IMR-90 (cell line): Measurements from ENCODE around the gene AK2. TPM values are rescaled to one million over a fixed set of nuclear protein-coding genes. Genes with fewer than 3 reads are reported as not detected.

Experiments used
- ATAC-seq: fragments of 200-7000 bp; cut with Tn5 transposase; 2 replicates; pipeline ENCODE4 v1.9.1; 2020; ENCODE audit warnings: low read depth, mild to moderate bottlenecking, moderate library complexity
- BruUV-seq: library from RNA; stranded (reverse); fragments of 400-500 nt; replicated peaks from 2 replicates; lab custom pipeline; 2021; lab: Mats Ljungman, UMichigan
- CTCF ChIA-PET: fragments of 300-600 bp; formaldehyde crosslinking; extraction: SDS; loops from one replicate; lab custom pipeline; 2021; ENCODE audit warnings: antibody characterized with exemption; lab: Yijun Ruan, JAX
- POLR2A ChIA-PET: fragments of 300-600 bp; sonication (Branson Sonifier 250); formaldehyde crosslinking; loops from one replicate; lab custom pipeline; 2022; ENCODE audit warnings: antibody characterized with exemption; ENCODE audit not compliant: unreplicated experiment; lab: Charles Lee
- DNase-seq: peaks from one replicate; pipeline ENCODE4 v3.0.0; 2013
- H2AFZ ChIP-seq: replicated peaks from 2 replicates; pipeline ENCODE3; 2013; ENCODE audit warnings: low read length, mild to moderate bottlenecking; ENCODE audit not compliant: poor library complexity
- H2AK5ac ChIP-seq: 2 replicates; pipeline ENCODE4 v1.6.1; 2013; ENCODE audit warnings: low read depth, low read length, inconsistent platforms
- H2AK9ac ChIP-seq: replicated peaks from 2 replicates; pipeline ENCODE3; 2013; ENCODE audit warnings: mild to moderate bottlenecking, low read depth, low read length, moderate library complexity; ENCODE audit not compliant: poor library complexity
- H2BK120ac ChIP-seq: 2 replicates; pipeline ENCODE4 v1.6.1; 2013; ENCODE audit warnings: low read depth, low read length, inconsistent platforms
- H2BK15ac ChIP-seq: 3 replicates; pipeline ENCODE4 v1.6.1; 2013; ENCODE audit warnings: low read depth, low read length, inconsistent platforms
- H2BK20ac ChIP-seq: 2 replicates; pipeline ENCODE4 v1.6.1; 2013; ENCODE audit warnings: low read depth, mild to moderate bottlenecking, inconsistent platforms, low read length, moderate library complexity
- H2BK5ac ChIP-seq: 2 replicates; pipeline ENCODE4 v1.6.1; 2013; ENCODE audit warnings: mild to moderate bottlenecking, low read depth, low read length, inconsistent platforms; ENCODE audit not compliant: poor library complexity, severe bottlenecking
- H3K14ac ChIP-seq: replicated peaks from 2 replicates; pipeline ENCODE4 v1.6.1; 2013; ENCODE audit warnings: low read depth, low read length, inconsistent platforms
- H3K18ac ChIP-seq: 2 replicates; pipeline ENCODE4 v1.6.1; 2013; ENCODE audit warnings: low read depth, low read length, control low read depth
- H3K23ac ChIP-seq: 2 replicates; pipeline ENCODE4 v1.6.1; 2013; ENCODE audit warnings: low read depth, low read length, inconsistent platforms
- H3K27ac ChIP-seq: 2 replicates; pipeline ENCODE4 v1.5.1; 2013; ENCODE audit warnings: mild to moderate bottlenecking, control low read depth, low read length; ENCODE audit not compliant: insufficient read depth
- H3K27me3 ChIP-seq: 2 replicates; pipeline ENCODE4 v1.6.1; 2013; ENCODE audit warnings: low read length; ENCODE audit not compliant: control insufficient read depth, insufficient read depth
- H3K36me3 ChIP-seq: 2 replicates; pipeline ENCODE4 v1.6.1; 2013; ENCODE audit warnings: low read length, mixed read lengths; ENCODE audit not compliant: control insufficient read depth, insufficient read depth
- H3K4ac ChIP-seq: 2 replicates; pipeline ENCODE4 v1.6.1; 2013; ENCODE audit warnings: low read depth, low read length, inconsistent platforms
- H3K4me1 ChIP-seq: 2 replicates; pipeline ENCODE4 v1.6.1; 2013; ENCODE audit warnings: low read length, mixed read lengths; ENCODE audit not compliant: control insufficient read depth, insufficient read depth
- H3K4me2 ChIP-seq: 2 replicates; pipeline ENCODE4 v1.6.1; 2013; ENCODE audit warnings: low read depth, mild to moderate bottlenecking, control low read depth, low read length, moderate library complexity
- H3K4me3 ChIP-seq: 2 replicates; pipeline ENCODE4 v1.5.1; 2013; ENCODE audit warnings: low read depth, mild to moderate bottlenecking, control low read depth, low read length, moderate library complexity; ENCODE audit not compliant: insufficient read depth
- H3K56ac ChIP-seq: 2 replicates; pipeline ENCODE4 v1.6.1; 2013; ENCODE audit warnings: low read length, inconsistent platforms; ENCODE audit not compliant: insufficient read depth; ENCODE audit errors: extremely low read depth
- H3K79me1 ChIP-seq, 2 experiments: 2 replicates each; pipeline ENCODE4 v1.6.1; 2013; ENCODE audit warnings: low read length in 2 of 2, inconsistent platforms in 1 of 2, low read depth in 1 of 2
- H3K9ac ChIP-seq: 2 replicates; pipeline ENCODE4 v1.6.1; 2013; ENCODE audit warnings: low read depth, low read length, control low read depth
- H3K9me1 ChIP-seq: 2 replicates; pipeline ENCODE4 v1.6.1; 2013; ENCODE audit warnings: low read length, inconsistent platforms; ENCODE audit not compliant: insufficient read depth
- H3K9me3 ChIP-seq: 2 replicates; pipeline ENCODE4 v1.6.1; 2013; ENCODE audit warnings: low read length; ENCODE audit not compliant: control insufficient read depth, insufficient read depth
- H4K20me1 ChIP-seq: 2 replicates; pipeline ENCODE4 v1.6.1; 2013; ENCODE audit warnings: low read length, inconsistent platforms; ENCODE audit not compliant: insufficient read depth
- H4K5ac ChIP-seq: 2 replicates; pipeline ENCODE4 v1.6.1; 2013; ENCODE audit warnings: mild to moderate bottlenecking, low read depth, low read length, control low read depth
- H4K8ac ChIP-seq, 2 experiments: 2 replicates each; pipeline ENCODE4 v1.6.1; 2013; ENCODE audit warnings: low read depth in 2 of 2, low read length in 2 of 2, control low read depth in 1 of 2, inconsistent platforms in 1 of 2
- H4K91ac ChIP-seq: 2 replicates; pipeline ENCODE4 v1.6.1; 2013; ENCODE audit warnings: low read depth, low read length, inconsistent platforms; ENCODE audit not compliant: insufficient read depth
- FOS ChIP-seq: fragments of 150-350 bp; IDR thresholded peaks from 2 replicates; pipeline ENCODE4 v1.6.1; 2016; ENCODE audit warnings: low read depth, low read length
- MAFK ChIP-seq: IDR thresholded peaks from 2 replicates; pipeline ENCODE4 v1.6.1; 2012; ENCODE audit warnings: low read depth, low read length, improper control_type of control experiment
- MAZ ChIP-seq: IDR thresholded peaks from 2 replicates; pipeline ENCODE4 v1.6.1; 2012; ENCODE audit warnings: low read depth, mild to moderate bottlenecking, low read length, improper control_type of control experiment, moderate library complexity, borderline replicate concordance
- POLR2A ChIP-seq: IDR thresholded peaks from 2 replicates; pipeline ENCODE4 v1.6.1; 2012; ENCODE audit warnings: mild to moderate bottlenecking, low read depth, low read length
- RCOR1 ChIP-seq: IDR thresholded peaks from 2 replicates; pipeline ENCODE4 v1.6.1; 2012; ENCODE audit warnings: mild to moderate bottlenecking, low read length, improper control_type of control experiment; ENCODE audit not compliant: insufficient replicate concordance
- RFX5 ChIP-seq: IDR thresholded peaks from 2 replicates; pipeline ENCODE4 v1.8.0; 2012; ENCODE audit warnings: low read depth, mild to moderate bottlenecking, low read length, moderate library complexity
- WGBS, 2 experiments: methylation state at CpG; one replicate each; pipeline versions ENCODE4 v1.1.5 to v1.1.7; 2013; ENCODE audit warnings: missing lambda C conversion rate in 2 of 2; ENCODE audit not compliant: insufficient read length in 1 of 2; ENCODE audit errors: extremely low coverage in 2 of 2; 5-methylcytosine and 5-hydroxymethylcytosine counted together
- dilution Hi-C: fragments of 300-500 bp; cut with HindIII; formaldehyde crosslinking; loops from one replicate; pipeline ENCODE4 v1.14.3; 2018; ENCODE audit warnings: low sequenced_read_pairs; ENCODE audit not compliant: unreplicated experiment
- in situ Hi-C: fragments of 300-500 bp; cut with MboI; formaldehyde crosslinking; loops from 3 replicates; pipeline ENCODE4 v1.14.3; 2019; ENCODE audit warnings: low sequenced_read_pairs, inconsistent platforms, mixed read lengths
- intact Hi-C: fragments of 100-400 bp; cut with micrococcal nuclease; formaldehyde crosslinking; loops from 2 replicates; pipeline ENCODE4 v1.10.0; 2022
- polyA plus RNA-seq, 3 experiments: library from polyadenylated mRNA; depleted of rRNA; stranded (reverse); fragments of >200 nt; gene quantifications; 2 replicates each; pipeline ENCODE4 v1.2.3, GENCODE V29; 2012; ENCODE audit warnings: low replicate concordance in 1 of 3
- total RNA-seq: library from RNA; depleted of rRNA; stranded (reverse); fragments of >200 nt; gene quantifications from 2 replicates; pipeline ENCODE4 v1.2.3, GENCODE V29; 2012

Gene AK2
- total and polyA plus RNA-seq, 2 of the 4 experiments (the other 2 are of a cell fraction) = 118 to 203 TPM

DNA sequence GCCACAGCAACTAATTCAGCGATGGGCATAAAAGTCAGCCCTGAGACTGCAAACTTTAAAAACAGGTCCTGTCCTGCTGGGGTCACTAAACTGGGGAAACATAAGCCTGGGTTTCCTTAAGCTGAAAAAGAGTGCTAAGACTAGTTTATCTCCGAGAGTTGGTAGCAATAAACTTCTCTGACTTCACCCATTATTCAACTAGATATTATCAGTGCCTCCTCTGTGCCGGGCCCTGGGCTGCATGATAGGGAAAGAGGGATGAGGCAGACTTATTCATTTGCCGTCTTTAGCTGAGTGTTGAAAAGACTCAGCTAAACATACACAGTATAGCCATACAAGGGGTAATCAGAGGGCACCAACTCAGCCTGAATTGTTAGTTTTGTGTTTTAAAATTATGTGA lies 33.0 kb downstream of the AK2 start:
- Histone ChIP-seq H2BK15ac (no peak overlapping the region), H3K4me3 (no peak overlapping the region), H3K18ac (no peak overlapping the region), H3K4ac (no peak overlapping the region), H3K27me3 (no peaks in the 10 kb centered on the region), H3K4me2 (no peak overlapping the region), H3K4me1 (peaks cover 22% of the 10 kb centered on the region), H4K5ac (no peak overlapping the region), H4K91ac (no peak overlapping the region), H4K8ac (no peak overlapping the region), H3K36me3 (peaks cover 7% of the 10 kb centered on the region), H3K14ac (0 out of 2 replicates have a peak overlapping the region, but pooled peaks have one; percentile 25), H2BK20ac (no peak overlapping the region), H3K23ac (no peak overlapping the region), H3K9ac (no peak overlapping the region), H2AK9ac (no peak overlapping the region), H3K9me1 (peaks cover 23% of the 10 kb centered on the region), H2BK120ac (no peak overlapping the region), H2BK5ac (no peak overlapping the region), H3K79me1 (peaks cover 2 to 28% of the 10 kb centered on the region in 2 experiments), H2AFZ (no peak overlapping the region), H2AK5ac (no peak overlapping the region), H4K20me1 (peaks cover 11% of the 10 kb centered on the region; the same call in 1 of the 2 replicates), H3K9me3 (no peaks in the 10 kb centered on the region), H3K56ac (no peak overlapping the region), H3K27ac (no peak overlapping the region)
- in situ Hi-C loops (no loop called here), intact Hi-C loops (loop anchor here (5.0 kb wide), 1 partner anchor 54 kb away; no protein-coding TSS in a partner anchor), dilution Hi-C loops (no loop called here)
- ATAC-seq (no peak), DNase-seq (no peak)
- ChIA-PET POLR2A (no interaction called here), CTCF (no interaction called here)
- BruUV-seq = no TSS peak
- 100% methylated on average over 1 of the region's 4 CpGs; no CpG with 5 or more reads in 1 of the 2 experiments for WGBS, 2 experiments
- TF ChIP-seq FOS = no peak
- no peak for TF ChIP-seq MAZ
- no peak for TF ChIP-seq MAFK
- TF ChIP-seq RFX5 = no peak
- TF ChIP-seq POLR2A = no peak
- no peak for TF ChIP-seq RCOR1
